ENCODE measurements around the gene GARS1.
"Not testable (repeated sequence)": the region's sequence is repeated elsewhere in the genome, so short reads cannot be mapped to it uniquely, and the experiment has no call there.

The GARS1 gene

DNA sequence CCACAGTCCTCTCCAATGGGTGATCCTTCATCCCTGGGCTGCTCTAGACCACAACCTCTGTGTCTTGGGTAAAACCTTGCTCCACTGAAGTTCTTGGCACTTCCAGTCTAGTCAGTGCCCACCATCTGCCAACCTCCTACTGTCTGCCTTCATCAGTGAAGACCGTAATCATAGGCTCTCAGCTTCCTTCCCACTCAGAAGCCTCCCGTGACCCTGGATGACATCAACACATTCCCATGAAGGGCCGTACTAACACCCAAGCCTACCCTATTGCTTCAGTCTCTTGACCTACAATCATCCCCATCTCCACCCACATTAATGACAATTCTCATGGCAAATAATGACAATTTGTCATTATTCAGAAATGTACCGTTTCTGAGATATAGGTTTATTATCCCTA lies 27.6 kb upstream of the GARS1 start:
- TF ChIP-seq EZH2phosphoT487 (IDR thresholded peaks at IDR 0.05; ENCODE audit: borderline replicate concordance) = no peak
- TF ChIP-seq, protein P1, sequence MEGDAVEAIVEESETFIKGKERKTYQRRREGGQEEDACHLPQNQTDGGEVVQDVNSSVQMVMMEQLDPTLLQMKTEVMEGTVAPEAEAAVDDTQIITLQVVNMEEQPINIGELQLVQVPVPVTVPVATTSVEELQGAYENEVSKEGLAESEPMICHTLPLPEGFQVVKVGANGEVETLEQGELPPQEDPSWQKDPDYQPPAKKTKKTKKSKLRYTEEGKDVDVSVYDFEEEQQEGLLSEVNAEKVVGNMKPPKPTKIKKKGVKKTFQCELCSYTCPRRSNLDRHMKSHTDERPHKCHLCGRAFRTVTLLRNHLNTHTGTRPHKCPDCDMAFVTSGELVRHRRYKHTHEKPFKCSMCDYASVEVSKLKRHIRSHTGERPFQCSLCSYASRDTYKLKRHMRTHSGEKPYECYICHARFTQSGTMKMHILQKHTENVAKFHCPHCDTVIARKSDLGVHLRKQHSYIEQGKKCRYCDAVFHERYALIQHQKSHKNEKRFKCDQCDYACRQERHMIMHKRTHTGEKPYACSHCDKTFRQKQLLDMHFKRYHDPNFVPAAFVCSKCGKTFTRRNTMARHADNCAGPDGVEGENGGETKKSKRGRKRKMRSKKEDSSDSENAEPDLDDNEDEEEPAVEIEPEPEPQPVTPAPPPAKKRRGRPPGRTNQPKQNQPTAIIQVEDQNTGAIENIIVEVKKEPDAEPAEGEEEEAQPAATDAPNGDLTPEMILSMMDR (conservative IDR thresholded peaks at IDR 0.05; ENCODE audit: low read length) = no peak
- no peak overlapping the region for H3K4me3 ChIP-seq (ENCODE audit: low read length, poor library complexity, severe bottlenecking)
- no peaks in the 10 kb centered on the region for H3F3A ChIP-seq (ENCODE audit: low read depth)
- H3K9me3 ChIP-seq (ENCODE audit: insufficient read depth, low read depth, low read length) = no peaks in the 10 kb centered on the region
- H3K9ac ChIP-seq (ENCODE audit: low read depth, low read length, poor library complexity, severe bottlenecking) = no peak overlapping the region
- no peaks in the 10 kb centered on the region for H3K9me2 ChIP-seq (replicated peaks; ENCODE audit: low read depth, low read length)
- no peak overlapping the region for H2AFZ ChIP-seq (ENCODE audit: low read length)
- no peaks in the 10 kb centered on the region for H3K79me2 ChIP-seq (ENCODE audit: insufficient read depth, low read length)
- no peaks in the 10 kb centered on the region for H3K4me1 ChIP-seq (ENCODE audit: insufficient read depth, low read length, poor library complexity, severe bottlenecking)
- no peak overlapping the region for H3K4me2 ChIP-seq (ENCODE audit: low read depth, low read length, poor library complexity, severe bottlenecking)
- no peaks in the 10 kb centered on the region for H4K20me1 ChIP-seq (ENCODE audit: insufficient read depth, low read length, poor library complexity, severe bottlenecking)
- H3K27me3 ChIP-seq (ENCODE audit: insufficient read depth, low read length, poor library complexity, severe bottlenecking) = no peaks in the 10 kb centered on the region
- peaks cover 11% of the 10 kb centered on the region; the same call in 1 of the 2 replicates for H3K36me3 ChIP-seq (ENCODE audit: insufficient read depth, low read length)

DNA sequence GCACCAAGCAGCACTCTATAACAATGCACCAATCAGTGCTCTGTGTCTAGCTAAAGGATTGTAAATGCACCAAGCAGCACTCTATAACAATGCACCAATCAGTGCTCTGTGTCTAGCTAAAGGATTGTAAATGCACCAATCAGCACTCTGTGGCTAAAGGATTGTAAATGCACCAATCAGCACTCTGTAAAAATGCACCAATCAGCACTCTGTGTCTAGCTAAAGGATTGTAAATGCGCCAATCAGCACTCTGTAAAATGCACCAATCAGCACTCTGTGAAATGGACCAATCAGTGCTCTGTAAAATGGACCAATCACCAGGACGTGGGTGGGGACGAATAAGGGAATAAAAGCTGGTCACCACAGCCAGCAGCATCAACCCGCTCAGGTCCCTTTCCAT lies 24.4 kb upstream of the GARS1 start:
- not testable (repeated sequence) for H3K4me3 ChIP-seq (ENCODE audit: low read length, poor library complexity, severe bottlenecking); H3K27me3 ChIP-seq (ENCODE audit: insufficient read depth, low read length, poor library complexity, severe bottlenecking); H3K79me2 ChIP-seq (ENCODE audit: insufficient read depth, low read length); H3K4me2 ChIP-seq (ENCODE audit: low read depth, low read length, poor library complexity, severe bottlenecking); H3K9ac ChIP-seq (ENCODE audit: low read depth, low read length, poor library complexity, severe bottlenecking); H2AFZ ChIP-seq (ENCODE audit: low read length); H3K4me1 ChIP-seq (ENCODE audit: insufficient read depth, low read length, poor library complexity, severe bottlenecking); H3K9me3 ChIP-seq (ENCODE audit: insufficient read depth, low read depth, low read length); H3K9me2 ChIP-seq (replicated peaks; ENCODE audit: low read depth, low read length); H4K20me1 ChIP-seq (ENCODE audit: insufficient read depth, low read length, poor library complexity, severe bottlenecking); H3F3A ChIP-seq (ENCODE audit: low read depth)
- H3K36me3 ChIP-seq (ENCODE audit: insufficient read depth, low read length) = peaks cover 31% of the 10 kb centered on the region; the same call in 1 of the 2 replicates

DNA sequence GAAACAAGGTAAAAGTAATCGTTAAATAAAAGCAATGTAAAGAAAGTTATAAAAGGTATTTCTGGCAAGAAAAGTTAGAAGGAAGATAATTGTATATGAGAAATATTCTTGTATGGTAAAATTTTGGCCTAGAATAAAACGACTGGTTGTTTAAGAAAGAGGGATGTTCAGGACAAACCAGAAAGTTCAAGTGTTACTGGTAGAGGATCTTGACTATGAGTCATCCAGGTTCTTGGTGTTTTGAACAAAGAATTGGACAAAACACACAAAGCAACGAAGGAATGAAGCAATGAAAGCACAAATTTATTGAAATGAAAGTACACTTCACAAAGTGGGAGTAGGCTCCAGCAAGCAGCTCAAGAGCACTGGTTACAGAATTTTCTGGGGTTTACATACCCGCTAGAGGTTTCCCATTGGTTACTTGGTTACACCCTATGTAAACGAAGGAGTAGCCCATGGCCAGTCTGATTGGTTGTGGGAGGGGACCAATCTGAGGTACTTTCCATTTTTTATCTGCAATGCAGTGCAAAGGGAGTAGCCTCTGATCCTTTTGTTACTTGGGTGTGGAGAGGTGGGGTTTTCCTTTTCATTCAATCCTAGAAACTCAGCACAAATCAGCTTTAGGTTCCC lies 22.4 kb upstream of the GARS1 start:
- Histone ChIP-seq H2AFZ (ENCODE audit: low read length) (no peak overlapping the region), H3K4me1 (ENCODE audit: insufficient read depth, low read length, poor library complexity, severe bottlenecking) (no peaks in the 10 kb centered on the region), H3K27me3 (ENCODE audit: insufficient read depth, low read length, poor library complexity, severe bottlenecking) (no peaks in the 10 kb centered on the region), H3K9ac (ENCODE audit: low read depth, low read length, poor library complexity, severe bottlenecking) (no peak overlapping the region), H3K4me2 (ENCODE audit: low read depth, low read length, poor library complexity, severe bottlenecking) (no peak overlapping the region), H3K4me3 (ENCODE audit: low read length, poor library complexity, severe bottlenecking) (no peak overlapping the region), H3K9me3 (ENCODE audit: insufficient read depth, low read depth, low read length) (no peaks in the 10 kb centered on the region; the same call in 1 of the 2 replicates), H3K9me2 (replicated peaks; ENCODE audit: low read depth, low read length) (no peaks in the 10 kb centered on the region), H3K79me2 (ENCODE audit: insufficient read depth, low read length) (no peaks in the 10 kb centered on the region), H3K36me3 (ENCODE audit: insufficient read depth, low read length) (peaks cover 39% of the 10 kb centered on the region; the same call in 1 of the 2 replicates), H4K20me1 (ENCODE audit: insufficient read depth, low read length, poor library complexity, severe bottlenecking) (no peaks in the 10 kb centered on the region), H3F3A (ENCODE audit: low read depth) (no peaks in the 10 kb centered on the region)
- TF ChIP-seq, protein P1 (conservative IDR thresholded peaks at IDR 0.05; ENCODE audit: low read length) = no peak

DNA sequence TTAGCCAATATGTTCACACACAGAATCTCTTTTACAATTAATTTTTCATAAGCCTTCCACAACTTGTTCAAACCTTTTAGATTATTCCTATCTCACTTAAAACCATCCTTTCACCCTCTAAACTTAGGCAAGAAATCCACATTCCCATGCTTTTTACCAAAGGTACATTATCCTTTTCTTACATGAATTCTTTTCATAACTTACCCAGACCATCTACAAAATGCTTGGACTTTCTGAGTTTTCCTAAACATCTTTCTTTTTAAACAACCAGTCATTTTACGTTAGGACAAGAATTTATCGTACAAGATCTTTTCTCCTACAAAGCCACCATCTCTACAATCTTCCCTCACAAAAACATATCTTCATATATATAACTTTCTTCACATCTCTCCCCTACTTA lies 18.8 kb upstream of the GARS1 start:
- Histone ChIP-seq H3F3A (ENCODE audit: low read depth) (no peaks in the 10 kb centered on the region), H3K4me1 (ENCODE audit: insufficient read depth, low read length, poor library complexity, severe bottlenecking) (no peaks in the 10 kb centered on the region), H3K36me3 (ENCODE audit: insufficient read depth, low read length) (peaks cover 57% of the 10 kb centered on the region; the same call in 1 of the 2 replicates), H3K9me2 (replicated peaks; ENCODE audit: low read depth, low read length) (no peaks in the 10 kb centered on the region), H3K79me2 (ENCODE audit: insufficient read depth, low read length) (no peaks in the 10 kb centered on the region), H3K27me3 (ENCODE audit: insufficient read depth, low read length, poor library complexity, severe bottlenecking) (no peaks in the 10 kb centered on the region), H3K9ac (ENCODE audit: low read depth, low read length, poor library complexity, severe bottlenecking) (no peak overlapping the region), H3K4me3 (ENCODE audit: low read length, poor library complexity, severe bottlenecking) (no peak overlapping the region), H3K9me3 (ENCODE audit: insufficient read depth, low read depth, low read length) (no peaks in the 10 kb centered on the region; the same call in 1 of the 2 replicates), H4K20me1 (ENCODE audit: insufficient read depth, low read length, poor library complexity, severe bottlenecking) (no peaks in the 10 kb centered on the region), H2AFZ (ENCODE audit: low read length) (no peak overlapping the region), H3K4me2 (ENCODE audit: low read depth, low read length, poor library complexity, severe bottlenecking) (no peak overlapping the region)
- TF ChIP-seq EZH2phosphoT487 (IDR thresholded peaks at IDR 0.05; ENCODE audit: borderline replicate concordance) = no peak
- TF ChIP-seq, protein P1 (conservative IDR thresholded peaks at IDR 0.05; ENCODE audit: low read length) = no peak
